Sigmoid colon (tissue), 7 donors: ENCODE measurements around the gene TOMM34. TPM values are rescaled to one million over a fixed set of nuclear protein-coding genes. Genes with fewer than 3 reads are reported as not detected.

Source experiments
- DNase-seq: peaks from one replicate; pipeline ENCODE4 v3.0.0-alpha.2; 2019
- H3K27ac ChIP-seq, 4 donors: fragments of 200-600 bp; sonication (generic); one replicate each; pipeline ENCODE4 v1.5.1; 2016 to 2019; ENCODE audit warnings: mild to moderate bottlenecking in 1 of 4
- H3K27me3 ChIP-seq, 3 donors: fragments of 200-600 bp; sonication (generic); one replicate each; pipeline ENCODE4 v1.5.1; 2019; ENCODE audit warnings: mild to moderate bottlenecking in 1 of 3
- H3K36me3 ChIP-seq, 4 donors: fragments of 200-600 bp; sonication (generic); one replicate each; pipeline ENCODE4 v1.5.1; 2016 to 2019
- H3K4me1 ChIP-seq, 4 donors: fragments of 200-600 bp; sonication (generic); one replicate each; pipeline ENCODE4 v1.5.1; 2017 to 2019
- H3K4me3 ChIP-seq, 4 donors: fragments of 200-600 bp; sonication (generic); one replicate each; pipeline ENCODE4 v1.5.1; 2017 to 2019; ENCODE audit warnings: mild to moderate bottlenecking in 2 of 4, moderate library complexity in 1 of 4
- H3K9me3 ChIP-seq, 4 donors: fragments of 200-600 bp in 3 of 4; sonication (generic) in 3 of 4; one replicate each; pipeline versions ENCODE4 v1.5.1 to v1.6.1; 2013 to 2019
- EP300 ChIP-seq, 4 donors: sonication (generic); formaldehyde crosslinking; IDR thresholded peaks; one replicate each; pipeline ENCODE4 v1.6.1; 2017; ENCODE audit warnings: antibody characterized with exemption in 4 of 4
- POLR2A ChIP-seq, 2 donors: fragments of 450-650 bp; IDR thresholded peaks; one replicate each; pipeline ENCODE4 v1.6.1; 2016; ENCODE audit warnings: antibody characterized with exemption in 2 of 2, mild to moderate bottlenecking in 2 of 2, moderate library complexity in 2 of 2
- POLR2AphosphoS5 ChIP-seq, 4 donors: sonication (generic); formaldehyde crosslinking; IDR thresholded peaks; one replicate each; pipeline ENCODE4 v1.6.1; 2017; ENCODE audit warnings: antibody characterized with exemption in 4 of 4
- WGBS, 2 donors: extraction: QIAGEN DNeasy Blood & Tissue Kit; methylation state at CpG; one replicate each; pipeline ENCODE4 v1.1.7; 2013; 5-methylcytosine and 5-hydroxymethylcytosine counted together
- intact Hi-C: fragments of 100-400 bp; cut with DNase I; formaldehyde crosslinking; loops from one replicate; pipeline ENCODE4 v1.15.1; 2023
- polyA plus RNA-seq, 3 donors: library from polyadenylated mRNA; stranded (reverse); fragments of 200-250 nt; gene quantifications; one replicate each; pipeline ENCODE4 v1.2.3, GENCODE V29; 2013
- total RNA-seq, 4 donors: library from RNA; depleted of rRNA; stranded (reverse); fragments of >200 nt; gene quantifications; one replicate each; pipeline ENCODE4 v1.1.0, GENCODE V29; 2016
- TF ChIP-seq, protein P1 (sequence below), 4 experiments: fragments of 450-650 bp in 3 of 4; fragments of 200-600 bp in 1 of 4; IDR thresholded peaks; one replicate each; pipeline ENCODE4 v1.5.1; 2016 to 2019; ENCODE audit warnings: antibody characterized with exemption in 4 of 4, mild to moderate bottlenecking in 3 of 4, moderate library complexity in 2 of 4
- donor health status: healthy with polysubstance abuse.
- donor health status: Bipolar disorder and iron deficiency.
- donor health status: healthy.

TOMM34 gene
- total and polyA plus RNA-seq, 7 donors, result 7.2 to 27.3 (median 9.2) TPM

DNA sequence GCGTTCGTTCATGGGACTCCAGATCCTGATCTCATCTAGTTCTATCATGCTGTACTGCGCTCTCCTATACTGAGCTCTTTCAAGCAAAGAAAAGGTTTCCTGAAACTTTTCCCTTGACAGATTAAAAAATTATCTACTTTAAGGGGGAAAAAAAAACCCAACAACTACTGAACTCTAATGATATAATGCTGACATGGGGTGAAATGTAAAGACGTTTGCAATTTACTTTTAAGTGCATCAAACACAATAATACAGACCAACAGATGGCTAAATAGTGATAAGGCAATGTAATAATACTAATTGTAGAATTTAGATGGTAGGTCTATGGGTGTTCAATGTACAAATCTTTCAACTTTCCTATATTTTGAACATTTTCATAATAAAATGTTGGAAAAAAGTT lies 16.4 kb downstream of the TOMM34 start:
- no peak overlapping the region for H3K4me3 ChIP-seq
- no peak for DNase-seq
- 91 to 95% methylated on average over 4 of the region's 4 CpGs for WGBS, 2 donors
- TF ChIP-seq, protein P1, sequence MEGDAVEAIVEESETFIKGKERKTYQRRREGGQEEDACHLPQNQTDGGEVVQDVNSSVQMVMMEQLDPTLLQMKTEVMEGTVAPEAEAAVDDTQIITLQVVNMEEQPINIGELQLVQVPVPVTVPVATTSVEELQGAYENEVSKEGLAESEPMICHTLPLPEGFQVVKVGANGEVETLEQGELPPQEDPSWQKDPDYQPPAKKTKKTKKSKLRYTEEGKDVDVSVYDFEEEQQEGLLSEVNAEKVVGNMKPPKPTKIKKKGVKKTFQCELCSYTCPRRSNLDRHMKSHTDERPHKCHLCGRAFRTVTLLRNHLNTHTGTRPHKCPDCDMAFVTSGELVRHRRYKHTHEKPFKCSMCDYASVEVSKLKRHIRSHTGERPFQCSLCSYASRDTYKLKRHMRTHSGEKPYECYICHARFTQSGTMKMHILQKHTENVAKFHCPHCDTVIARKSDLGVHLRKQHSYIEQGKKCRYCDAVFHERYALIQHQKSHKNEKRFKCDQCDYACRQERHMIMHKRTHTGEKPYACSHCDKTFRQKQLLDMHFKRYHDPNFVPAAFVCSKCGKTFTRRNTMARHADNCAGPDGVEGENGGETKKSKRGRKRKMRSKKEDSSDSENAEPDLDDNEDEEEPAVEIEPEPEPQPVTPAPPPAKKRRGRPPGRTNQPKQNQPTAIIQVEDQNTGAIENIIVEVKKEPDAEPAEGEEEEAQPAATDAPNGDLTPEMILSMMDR (IDR thresholded peaks at IDR 0.05), result no peak
- TF ChIP-seq POLR2AphosphoS5 (IDR thresholded peaks at IDR 0.05), result no peak
- TF ChIP-seq POLR2A (IDR thresholded peaks at IDR 0.05), result no peak
- no peak for TF ChIP-seq EP300 (IDR thresholded peaks at IDR 0.05)
- H3K9me3 ChIP-seq, result no peaks in the 10 kb centered on the region
- H3K27ac ChIP-seq, result no peak overlapping the region
- intact Hi-C loops, result no loop called here
- H3K36me3 ChIP-seq, result peaks cover 14 to 85% (median 43%) of the 10 kb centered on the region in 4 donors
- H3K4me1 ChIP-seq, result no peaks in the 10 kb centered on the region
- no peaks in the 10 kb centered on the region for H3K27me3 ChIP-seq

DNA sequence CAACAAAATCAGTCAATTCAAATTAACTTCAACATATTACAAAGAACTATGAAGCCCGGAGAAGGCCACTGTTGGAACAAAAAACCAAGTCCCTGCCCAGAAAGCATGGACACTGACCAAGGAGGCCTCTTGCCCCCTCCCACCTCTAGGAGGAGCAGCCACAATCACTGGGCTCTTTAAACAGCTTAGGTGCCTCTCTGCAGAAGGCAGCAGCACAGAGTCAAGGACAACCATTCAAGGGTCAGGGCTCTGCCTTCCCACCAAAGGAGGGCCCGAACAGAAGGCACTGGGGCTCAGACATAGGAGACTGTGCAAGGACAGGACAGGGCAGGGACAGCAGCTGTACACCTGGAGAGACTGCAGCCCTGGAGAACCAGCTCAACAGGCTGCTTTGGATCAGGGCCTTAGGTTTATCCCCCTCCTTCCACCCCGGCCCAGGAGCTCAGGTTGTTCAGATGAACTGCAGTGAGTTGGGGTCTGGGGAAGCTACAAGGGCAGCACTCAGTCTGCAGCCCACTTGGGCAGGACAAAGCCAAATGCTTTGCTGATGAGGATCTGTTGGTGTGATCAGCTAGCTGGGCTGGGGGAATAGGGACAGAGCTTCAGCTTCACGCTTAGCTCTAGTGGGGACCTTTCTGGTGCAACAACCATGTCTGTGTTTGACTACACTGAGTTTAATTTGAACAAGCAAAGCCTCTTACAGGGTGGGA lies 17.8 kb downstream of the TOMM34 start:
- intact Hi-C loops, result no loop called here
- DNase-seq, result no peak
- Histone ChIP-seq H3K36me3 (peaks cover 6 to 71% (median 32%) of the 10 kb centered on the region in 4 donors), H3K9me3 (no peaks in the 10 kb centered on the region), H3K27me3 (no peaks in the 10 kb centered on the region), H3K4me3 (no peak overlapping the region), H3K4me1 (no peaks in the 10 kb centered on the region), H3K27ac (no peak overlapping the region)
- TF ChIP-seq EP300 (IDR thresholded peaks at IDR 0.05) (no peak), POLR2A (IDR thresholded peaks at IDR 0.05) (no peak), POLR2AphosphoS5 (IDR thresholded peaks at IDR 0.05) (no peak)
- TF ChIP-seq, protein P1 (IDR thresholded peaks at IDR 0.05), result no peak
- 92 to 94% methylated on average over 4 of the region's 4 CpGs for WGBS, 2 donors

DNA sequence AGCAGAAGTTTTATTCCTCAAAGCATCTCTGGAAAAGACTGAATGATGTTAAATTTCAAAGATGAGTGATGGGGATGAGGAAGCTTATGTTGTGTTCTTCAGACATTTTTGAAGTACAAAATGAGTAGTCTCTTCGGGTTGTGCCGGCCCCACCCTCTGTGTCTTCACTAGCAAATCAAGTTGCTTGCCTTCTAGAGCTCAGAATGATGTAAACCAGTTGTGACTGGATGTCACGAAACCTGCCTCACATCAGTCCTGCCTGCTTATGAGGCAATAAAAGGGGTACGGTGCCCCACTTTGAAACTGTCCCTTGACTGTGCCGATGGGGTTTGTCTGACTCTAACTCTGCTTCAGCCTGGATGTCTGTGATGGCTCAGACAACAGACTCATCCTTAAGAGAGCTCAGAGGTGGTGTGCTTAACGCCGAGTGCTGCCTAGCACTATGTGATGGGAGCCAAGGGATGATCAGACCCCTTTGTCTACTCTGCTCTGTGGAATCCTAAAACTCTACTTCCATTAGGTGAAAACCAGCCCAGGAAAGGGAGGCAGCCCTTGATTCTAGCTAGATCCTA lies 19.0 kb downstream of the TOMM34 start:
- H3K36me3 ChIP-seq, result peaks cover 6 to 58% (median 26%) of the 10 kb centered on the region in 4 donors
- DNase-seq, result no peak
- no peak overlapping the region for H3K27ac ChIP-seq
- H3K4me3 ChIP-seq, result no peak overlapping the region
- H3K27me3 ChIP-seq, result no peaks in the 10 kb centered on the region
- intact Hi-C loops, result no loop called here
- H3K4me1 ChIP-seq, result no peaks in the 10 kb centered on the region
- no peaks in the 10 kb centered on the region for H3K9me3 ChIP-seq
- no peak for TF ChIP-seq EP300 (IDR thresholded peaks at IDR 0.05)
- TF ChIP-seq, protein P1 (IDR thresholded peaks at IDR 0.05), result no peak
- TF ChIP-seq POLR2A (IDR thresholded peaks at IDR 0.05), result no peak
- TF ChIP-seq POLR2AphosphoS5 (IDR thresholded peaks at IDR 0.05), result no peak
- 72 to 89% methylated on average over 7 of the region's 7 CpGs for WGBS, 2 donors

DNA sequence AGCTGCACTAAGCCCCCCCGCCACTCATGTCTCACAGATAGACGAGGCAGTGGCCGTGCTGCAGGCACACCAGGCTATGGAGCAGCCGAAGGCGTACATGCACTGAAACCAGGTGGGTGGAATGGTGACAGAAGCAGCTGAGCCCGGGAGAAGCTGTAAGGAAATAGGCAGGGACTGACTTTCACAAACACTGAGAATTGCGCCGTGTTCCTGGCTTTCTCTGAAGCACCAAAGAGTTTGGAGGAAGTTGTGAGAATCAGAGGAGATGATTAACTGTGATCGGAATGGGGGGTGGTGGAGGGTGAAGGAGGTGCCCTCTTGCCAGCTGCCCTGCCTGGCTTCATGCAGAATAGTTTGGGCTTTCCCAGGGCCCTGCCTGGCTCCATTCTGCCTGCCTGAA lies 21.6 kb downstream of the TOMM34 start:
- Histone ChIP-seq H3K36me3 (peaks cover 6 to 37% (median 19%) of the 10 kb centered on the region in 4 donors), H3K4me1 (no peaks in the 10 kb centered on the region), H3K4me3 (no peak overlapping the region), H3K27ac (no peak overlapping the region), H3K9me3 (no peaks in the 10 kb centered on the region), H3K27me3 (no peaks in the 10 kb centered on the region)
- intact Hi-C loops, result no loop called here
- DNase-seq, result no peak
- TF ChIP-seq EP300 (IDR thresholded peaks at IDR 0.05) (no peak), POLR2AphosphoS5 (IDR thresholded peaks at IDR 0.05) (no peak), POLR2A (IDR thresholded peaks at IDR 0.05) (no peak)
- TF ChIP-seq, protein P1 (IDR thresholded peaks at IDR 0.05), result no peak
- WGBS, 2 donors, result 87 to 88% methylated on average over 9 of the region's 9 CpGs
